ENCODE results near the gene DDR2.
"Not testable (repeated sequence)": the region's sequence is repeated elsewhere in the genome, so short reads cannot be mapped to it uniquely, and the experiment has no call there.

The DDR2 gene

DNA sequence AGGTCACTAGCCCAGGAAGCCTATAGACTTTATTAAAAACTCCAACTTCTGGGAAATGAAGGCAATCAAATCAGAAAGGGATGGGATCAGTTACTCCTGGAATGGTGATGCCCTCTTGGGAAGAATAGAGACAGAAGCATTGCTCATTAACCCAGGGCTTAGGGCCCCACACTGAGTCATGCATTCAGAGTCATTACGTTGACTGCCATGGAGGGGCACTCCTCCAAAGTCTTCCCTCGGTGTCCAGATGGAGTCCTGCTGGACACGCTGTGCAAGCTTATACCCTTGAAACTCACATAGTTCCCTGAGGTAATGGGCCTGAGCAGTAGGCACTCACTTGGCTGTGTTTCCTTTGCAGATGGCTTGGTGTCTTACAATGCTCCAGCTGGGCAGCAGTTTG lies 123.0 kb downstream of the DDR2 start:
- TF ChIP-seq JUND (IDR thresholded peaks at IDR 0.05; ENCODE audit: low read depth) = no peak
- no peak for DNase-seq (ENCODE audit: low read depth in 1 of 2, low spot score in 1 of 2)
- in situ Hi-C loops (cut with HindIII; ENCODE audit: low pct_unique_long_range_greater_than_20kb, low sequenced_read_pairs) = no loop called here

DNA sequence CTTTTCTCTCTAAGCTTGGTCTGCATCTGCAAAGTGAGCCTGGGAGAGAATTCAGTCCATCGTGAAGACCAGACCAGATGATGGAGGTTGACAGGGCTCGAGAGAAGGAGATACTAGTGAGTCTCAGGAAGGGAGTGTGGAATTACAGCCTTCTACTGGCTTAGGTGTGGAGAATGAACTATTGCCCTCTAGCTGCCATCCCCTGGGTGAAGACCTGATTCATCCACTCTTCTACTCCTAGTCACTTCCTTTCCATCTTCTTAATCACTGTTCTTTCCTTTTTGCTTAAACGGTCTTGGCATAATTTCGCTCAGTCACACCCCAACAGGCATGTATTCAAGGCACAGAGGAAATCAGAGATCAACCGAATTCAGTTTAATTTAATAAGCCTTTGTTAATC lies 124.3 kb downstream of the DDR2 start:
- in situ Hi-C loops (cut with HindIII; ENCODE audit: low pct_unique_long_range_greater_than_20kb, low sequenced_read_pairs) = no loop called here
- no peak for DNase-seq (ENCODE audit: low read depth in 1 of 2, low spot score in 1 of 2)
- TF ChIP-seq JUND (IDR thresholded peaks at IDR 0.05; ENCODE audit: low read depth) = no peak

DNA sequence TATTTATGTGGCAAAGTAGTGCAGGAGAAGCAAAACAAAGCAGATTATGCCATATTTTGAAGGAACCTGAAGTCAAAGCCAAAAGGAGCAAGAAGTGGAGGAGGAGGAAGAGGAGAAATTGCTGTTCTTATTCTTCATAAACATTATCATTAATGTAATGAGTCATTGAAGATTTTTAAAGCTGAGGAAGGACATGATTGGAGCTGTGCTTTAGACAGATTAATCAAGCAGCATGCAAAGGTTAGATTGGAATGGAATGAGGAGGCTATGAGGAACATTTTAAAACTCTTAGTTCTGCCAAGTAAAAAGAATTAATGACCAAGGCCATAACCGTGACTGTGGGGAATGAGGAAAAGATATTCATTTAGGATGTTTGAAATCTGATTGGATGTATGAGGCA lies 125.2 kb downstream of the DDR2 start:
- in situ Hi-C loops (cut with HindIII; ENCODE audit: low pct_unique_long_range_greater_than_20kb, low sequenced_read_pairs) = no loop called here
- TF ChIP-seq JUND (IDR thresholded peaks at IDR 0.05; ENCODE audit: low read depth) = no peak

GRCh38 chr1:162765788-162766187 lies 133.5 kb downstream of the DDR2 start:
- in situ Hi-C loops (cut with HindIII; ENCODE audit: low pct_unique_long_range_greater_than_20kb, low sequenced_read_pairs) = no loop called here
- TF ChIP-seq JUND (IDR thresholded peaks at IDR 0.05; ENCODE audit: low read depth) = no peak
- DNase-seq (ENCODE audit: low read depth in 1 of 2, low spot score in 1 of 2) = no peak

More for the DNA sequence above, 125.2 kb downstream of the DDR2 start:
- DNase-seq (ENCODE audit: low read depth in 1 of 2, low spot score in 1 of 2) = no peak

DNA sequence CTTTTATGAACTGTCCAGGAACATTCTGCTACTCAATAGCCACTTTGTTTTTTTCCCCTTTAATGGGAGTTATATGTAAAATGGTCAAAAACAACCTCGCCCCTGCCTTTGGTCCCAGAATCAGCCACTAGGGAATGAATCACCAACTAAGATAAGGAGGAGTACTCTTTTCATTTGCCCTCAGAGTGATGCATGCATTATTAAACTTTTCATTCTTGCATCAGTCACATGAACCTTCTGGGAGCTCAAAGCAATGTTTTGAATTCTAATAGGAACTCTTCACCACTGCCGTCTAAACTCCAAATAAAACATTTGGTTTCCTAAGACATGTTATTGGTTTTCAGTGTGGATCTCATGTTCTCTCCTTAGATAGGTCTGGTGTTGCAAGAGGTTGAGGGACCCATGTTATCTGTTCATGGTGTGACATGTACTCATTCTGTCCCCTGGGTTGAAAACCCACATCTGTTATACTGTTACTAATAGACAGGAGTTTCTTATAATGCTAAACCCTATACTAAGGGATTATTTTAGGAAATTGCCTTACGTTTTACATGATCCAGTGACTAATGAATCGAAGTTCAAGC lies 140.4 kb downstream of the DDR2 start:
- DNase-seq (ENCODE audit: low read depth in 1 of 2, low spot score in 1 of 2) = no peak
- in situ Hi-C loops (cut with HindIII; ENCODE audit: low pct_unique_long_range_greater_than_20kb, low sequenced_read_pairs) = no loop called here
- no peak for TF ChIP-seq JUND (IDR thresholded peaks at IDR 0.05; ENCODE audit: low read depth)

GRCh38 chr1:162774007-162774406 lies 141.7 kb downstream of the DDR2 start:
- no peak for TF ChIP-seq JUND (IDR thresholded peaks at IDR 0.05; ENCODE audit: low read depth)
- no peak for DNase-seq (ENCODE audit: low read depth in 1 of 2, low spot score in 1 of 2)
- in situ Hi-C loops (cut with HindIII; ENCODE audit: low pct_unique_long_range_greater_than_20kb, low sequenced_read_pairs) = no loop called here

DNA sequence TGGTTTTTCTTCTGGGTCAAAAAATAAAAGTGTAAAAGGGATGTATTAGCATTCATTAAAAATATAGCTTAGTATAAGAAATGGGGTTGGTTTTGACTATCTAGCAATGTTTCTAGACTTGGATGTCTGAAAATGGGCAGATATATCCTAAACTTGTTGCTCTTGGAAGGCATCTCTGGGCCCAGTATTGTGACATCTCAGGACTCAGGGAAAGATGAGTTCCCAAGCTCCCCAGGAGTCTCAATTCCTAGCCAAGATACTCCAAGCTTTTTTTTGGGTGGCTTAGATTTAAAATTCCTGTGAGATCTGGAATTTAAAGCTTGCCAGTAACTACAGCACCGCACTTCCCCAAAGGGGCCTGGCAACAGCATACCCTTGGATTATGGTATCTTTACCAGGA lies 146.8 kb downstream of the DDR2 start:
- no peak for TF ChIP-seq JUND (IDR thresholded peaks at IDR 0.05; ENCODE audit: low read depth)
- in situ Hi-C loops (cut with HindIII; ENCODE audit: low pct_unique_long_range_greater_than_20kb, low sequenced_read_pairs) = no loop called here
- DNase-seq (ENCODE audit: low read depth in 1 of 2, low spot score in 1 of 2) = no peak

GRCh38 chr1:162782671-162783070 lies 150.4 kb downstream of the DDR2 start:
- TF ChIP-seq JUND (IDR thresholded peaks at IDR 0.05; ENCODE audit: low read depth) = no peak
- in situ Hi-C loops (cut with HindIII; ENCODE audit: low pct_unique_long_range_greater_than_20kb, low sequenced_read_pairs) = no loop called here
- no peak for DNase-seq (ENCODE audit: low read depth in 1 of 2, low spot score in 1 of 2)

- in situ Hi-C loops (cut with HindIII; ENCODE audit: low pct_unique_long_range_greater_than_20kb, low sequenced_read_pairs); DNase-seq (ENCODE audit: low read depth in 1 of 2, low spot score in 1 of 2): not testable (repeated sequence)
Observed at GRCh38 chr1:162784926-162785325, 152.7 kb downstream of the DDR2 start.

DNA sequence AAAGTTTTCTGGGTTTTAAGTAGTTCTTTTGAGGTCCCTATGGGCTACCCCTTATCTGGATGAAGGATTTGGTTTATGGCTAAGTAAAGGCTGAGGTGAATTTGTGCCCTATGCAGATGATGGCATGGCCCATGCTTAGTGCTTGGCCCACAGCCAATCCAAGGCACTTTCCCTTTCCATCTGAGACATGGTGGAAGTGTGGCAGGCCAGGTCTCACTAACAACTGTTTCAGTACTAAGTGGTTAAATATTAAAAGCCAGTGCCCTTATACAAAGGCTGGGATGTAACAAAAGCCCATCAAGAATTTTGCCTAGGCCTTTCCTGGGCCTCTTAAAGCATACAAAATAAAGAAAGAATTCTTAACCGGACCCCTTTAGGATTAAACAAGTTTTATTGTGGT lies 156.5 kb downstream of the DDR2 start:
- DNase-seq (ENCODE audit: low read depth in 1 of 2, low spot score in 1 of 2); in situ Hi-C loops (cut with HindIII; ENCODE audit: low pct_unique_long_range_greater_than_20kb, low sequenced_read_pairs): not testable (repeated sequence)

GRCh38 chr1:162790303-162790984 lies 158.2 kb downstream of the DDR2 start, which contains the start of gene HSD17B7:
Gene HSD17B7 (plus strand): TSS chr1:162790702. CDS start chr1:162790801, 99 bp downstream.
- in situ Hi-C loops (cut with HindIII; ENCODE audit: low pct_unique_long_range_greater_than_20kb, low sequenced_read_pairs) = not testable (repeated sequence)
- DNase-seq (ENCODE audit: low read depth in 1 of 2, low spot score in 1 of 2) = peak in 1 of 2 experiments; percentile 90

DNA sequence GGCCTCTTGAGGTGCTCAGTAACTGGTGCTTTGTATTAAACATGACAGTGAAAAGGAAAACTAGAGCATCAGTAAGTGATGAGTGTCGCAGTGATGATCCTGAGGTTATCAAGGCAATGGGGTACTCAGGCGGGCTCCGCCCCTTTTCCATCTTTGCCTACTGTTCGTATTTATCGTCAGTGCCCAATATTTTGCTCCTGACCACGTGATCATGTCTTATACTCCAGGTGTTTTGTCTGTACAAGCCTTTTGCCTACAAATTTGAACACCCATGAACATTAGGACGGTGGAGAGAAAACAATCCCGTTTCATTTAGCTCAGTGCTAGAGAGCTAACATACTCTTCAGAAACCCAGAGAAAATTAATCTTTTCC lies 158.7 kb downstream of the DDR2 start:
- DNase-seq (ENCODE audit: low read depth in 1 of 2, low spot score in 1 of 2) = peak in 1 of 2 experiments; percentile 16
- in situ Hi-C loops (cut with HindIII; ENCODE audit: low pct_unique_long_range_greater_than_20kb, low sequenced_read_pairs) = not testable (repeated sequence)

GRCh38 chr1:162794284-162794683 lies 162.0 kb downstream of the DDR2 start:
- in situ Hi-C loops (cut with HindIII; ENCODE audit: low pct_unique_long_range_greater_than_20kb, low sequenced_read_pairs); DNase-seq (ENCODE audit: low read depth in 1 of 2, low spot score in 1 of 2): not testable (repeated sequence)

DNA sequence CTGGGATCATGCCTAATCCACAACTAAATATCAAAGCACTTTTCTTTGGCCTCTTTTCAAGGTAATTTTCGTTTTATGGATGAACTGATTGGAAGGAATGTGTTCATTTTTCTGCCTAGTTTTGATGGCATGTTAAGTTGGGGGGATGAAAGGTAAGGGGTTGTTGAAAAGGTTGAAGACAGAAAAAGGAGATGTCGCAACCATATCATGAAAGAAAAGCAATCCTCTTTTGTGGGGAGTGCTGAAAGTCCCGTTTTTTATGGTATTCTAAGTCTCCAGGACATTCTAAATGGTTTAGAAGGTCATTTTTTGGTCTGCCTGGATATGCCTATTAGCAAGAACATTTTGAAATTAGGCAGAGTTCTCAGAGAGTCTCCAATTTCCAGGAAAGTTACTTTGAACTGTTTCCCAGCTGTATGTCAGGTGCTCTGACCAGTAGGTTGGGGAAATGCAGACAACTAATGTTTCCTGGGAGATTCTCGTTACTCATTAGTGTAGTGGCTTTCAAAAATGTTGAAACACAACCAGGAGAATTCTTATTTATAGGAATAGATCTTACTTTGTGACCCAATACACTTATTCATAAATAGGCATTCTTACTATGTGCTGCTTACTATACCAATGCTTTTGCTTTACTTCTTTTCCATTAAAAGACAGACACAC lies 164.5 kb downstream of the DDR2 start:
- DNase-seq (ENCODE audit: low read depth in 1 of 2, low spot score in 1 of 2); in situ Hi-C loops (cut with HindIII; ENCODE audit: low pct_unique_long_range_greater_than_20kb, low sequenced_read_pairs): not testable (repeated sequence)

GRCh38 chr1:162799995-162800830 lies 167.9 kb downstream of the DDR2 start:
- in situ Hi-C loops (cut with HindIII; ENCODE audit: low pct_unique_long_range_greater_than_20kb, low sequenced_read_pairs) = not testable (repeated sequence)
- DNase-seq (ENCODE audit: low read depth in 1 of 2, low spot score in 1 of 2) = peak; percentile 27 to 91

DNA sequence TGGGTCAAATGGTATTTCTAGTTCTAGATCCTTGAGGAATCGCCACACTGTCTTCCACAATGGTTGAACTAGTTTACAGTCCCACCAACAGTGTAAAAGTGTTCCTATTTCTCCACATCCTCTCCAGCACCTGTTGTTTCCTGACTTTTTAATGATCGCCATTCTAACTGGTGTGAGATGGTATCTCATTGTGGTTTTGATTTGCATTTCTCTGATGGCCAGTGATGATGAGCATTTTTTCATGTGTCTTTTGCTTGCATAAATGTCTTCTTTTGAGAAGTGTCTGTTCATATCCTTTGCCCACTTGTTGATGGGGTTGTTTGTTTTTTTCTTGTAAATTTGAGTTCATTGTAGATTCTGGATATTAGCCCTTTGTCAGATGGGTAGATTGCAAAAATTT lies 175.2 kb downstream of the DDR2 start:
- in situ Hi-C loops (cut with HindIII; ENCODE audit: low pct_unique_long_range_greater_than_20kb, low sequenced_read_pairs); DNase-seq (ENCODE audit: low read depth in 1 of 2, low spot score in 1 of 2): not testable (repeated sequence)

DNA sequence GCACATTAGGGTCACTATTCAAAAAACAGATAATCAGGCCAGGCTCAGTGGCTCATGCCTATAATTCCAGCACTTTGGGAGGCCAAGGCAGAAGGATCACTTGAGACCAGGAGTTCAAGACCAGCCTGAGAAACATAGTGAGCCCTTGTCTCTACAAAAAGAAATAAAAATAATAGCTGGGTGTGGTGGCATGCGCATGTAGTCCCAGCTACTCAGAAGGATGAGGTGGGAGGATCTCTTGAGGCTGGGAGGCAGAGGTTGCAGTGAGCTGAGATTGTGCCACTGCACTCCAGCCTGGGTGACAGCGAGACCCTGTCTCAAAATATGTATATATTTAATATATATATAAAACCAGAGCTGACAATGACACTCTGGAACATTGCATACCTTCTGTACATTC lies 180.1 kb downstream of the DDR2 start:
- in situ Hi-C loops (cut with HindIII; ENCODE audit: low pct_unique_long_range_greater_than_20kb, low sequenced_read_pairs); DNase-seq (ENCODE audit: low read depth in 1 of 2, low spot score in 1 of 2): not testable (repeated sequence)
